ENCODE data around the gene OSBPL6. TPM values are rescaled to one million over a fixed set of nuclear protein-coding genes. Genes with fewer than 3 reads are reported as not detected.

OSBPL6 gene
- total and polyA plus RNA-seq, 2 of the 13 experiments (the other 11 are each of a cell fraction or from before 2014, with no cell fraction given) = 0.03 to 0.11 TPM

DNA sequence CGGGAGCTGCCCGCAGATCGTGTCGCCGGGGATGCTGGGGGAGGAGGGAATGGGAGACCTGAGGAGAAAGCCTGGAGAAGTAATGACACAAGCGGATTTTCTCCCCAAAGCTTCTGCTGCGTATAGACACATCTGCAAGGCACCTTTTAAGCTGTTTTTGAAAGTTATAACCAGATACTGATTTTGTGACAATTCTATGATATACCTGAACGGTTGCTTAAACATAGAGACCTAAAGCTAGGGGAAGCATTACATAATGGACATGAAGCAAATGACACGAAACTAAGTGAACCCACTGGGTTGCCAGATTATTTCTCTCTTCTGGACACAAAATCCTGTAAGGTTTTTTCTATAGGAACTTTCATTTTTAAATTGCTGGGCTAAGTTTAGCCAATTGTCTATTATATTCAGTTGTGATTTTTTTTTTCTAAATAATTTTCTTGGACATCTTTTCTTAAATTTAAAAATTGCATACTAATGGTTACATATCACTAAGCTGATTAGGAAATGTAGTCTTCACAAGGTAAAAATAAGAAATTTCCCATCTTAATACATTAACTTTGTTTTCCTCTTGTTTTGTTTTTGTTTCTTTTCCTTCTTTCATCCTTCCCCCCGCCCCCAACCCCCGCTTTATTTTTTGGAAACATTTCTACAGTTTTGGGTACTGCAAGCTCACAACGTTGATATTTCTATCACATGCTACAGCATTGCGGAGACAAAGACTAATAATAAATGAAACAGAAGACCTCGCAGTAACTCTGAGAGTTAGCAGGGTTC is 1.3 kb downstream of the OSBPL6 start (continued):
- TF ChIP-seq, protein P1, sequence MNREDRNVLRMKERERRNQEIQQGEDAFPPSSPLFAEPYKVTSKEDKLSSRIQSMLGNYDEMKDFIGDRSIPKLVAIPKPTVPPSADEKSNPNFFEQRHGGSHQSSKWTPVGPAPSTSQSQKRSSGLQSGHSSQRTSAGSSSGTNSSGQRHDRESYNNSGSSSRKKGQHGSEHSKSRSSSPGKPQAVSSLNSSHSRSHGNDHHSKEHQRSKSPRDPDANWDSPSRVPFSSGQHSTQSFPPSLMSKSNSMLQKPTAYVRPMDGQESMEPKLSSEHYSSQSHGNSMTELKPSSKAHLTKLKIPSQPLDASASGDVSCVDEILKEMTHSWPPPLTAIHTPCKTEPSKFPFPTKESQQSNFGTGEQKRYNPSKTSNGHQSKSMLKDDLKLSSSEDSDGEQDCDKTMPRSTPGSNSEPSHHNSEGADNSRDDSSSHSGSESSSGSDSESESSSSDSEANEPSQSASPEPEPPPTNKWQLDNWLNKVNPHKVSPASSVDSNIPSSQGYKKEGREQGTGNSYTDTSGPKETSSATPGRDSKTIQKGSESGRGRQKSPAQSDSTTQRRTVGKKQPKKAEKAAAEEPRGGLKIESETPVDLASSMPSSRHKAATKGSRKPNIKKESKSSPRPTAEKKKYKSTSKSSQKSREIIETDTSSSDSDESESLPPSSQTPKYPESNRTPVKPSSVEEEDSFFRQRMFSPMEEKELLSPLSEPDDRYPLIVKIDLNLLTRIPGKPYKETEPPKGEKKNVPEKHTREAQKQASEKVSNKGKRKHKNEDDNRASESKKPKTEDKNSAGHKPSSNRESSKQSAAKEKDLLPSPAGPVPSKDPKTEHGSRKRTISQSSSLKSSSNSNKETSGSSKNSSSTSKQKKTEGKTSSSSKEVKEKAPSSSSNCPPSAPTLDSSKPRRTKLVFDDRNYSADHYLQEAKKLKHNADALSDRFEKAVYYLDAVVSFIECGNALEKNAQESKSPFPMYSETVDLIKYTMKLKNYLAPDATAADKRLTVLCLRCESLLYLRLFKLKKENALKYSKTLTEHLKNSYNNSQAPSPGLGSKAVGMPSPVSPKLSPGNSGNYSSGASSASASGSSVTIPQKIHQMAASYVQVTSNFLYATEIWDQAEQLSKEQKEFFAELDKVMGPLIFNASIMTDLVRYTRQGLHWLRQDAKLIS (CRISPR knock-in tag; IDR thresholded peaks at IDR 0.05) = no peak
- TF ChIP-seq ZNF333 (CRISPR knock-in tag; IDR thresholded peaks at IDR 0.05; ENCODE audit: borderline replicate concordance) (no peak), SRSF1 (optimal IDR thresholded peaks at IDR 0.05; ENCODE audit: low read depth, low read length) (no peak), SKI (IDR thresholded peaks at IDR 0.05; ENCODE audit: partially characterized antibody) (no peak), XBP1 (CRISPR knock-in tag; IDR thresholded peaks at IDR 0.05) (no peak), MEIS1 (CRISPR knock-in tag; IDR thresholded peaks at IDR 0.05; ENCODE audit: borderline replicate concordance) (0 out of 2 replicates have a peak, but pooled peaks have one; percentile 33), SKIL (CRISPR knock-in tag; IDR thresholded peaks at IDR 0.05; ENCODE audit: borderline replicate concordance) (no peak), SP140L (CRISPR knock-in tag; IDR thresholded peaks at IDR 0.05; ENCODE audit: borderline replicate concordance) (no peak), BATF2 (CRISPR knock-in tag; IDR thresholded peaks at IDR 0.05) (no peak), ZFP37 (CRISPR knock-in tag; IDR thresholded peaks at IDR 0.05; ENCODE audit: borderline replicate concordance) (no peak), ZNF678 (CRISPR knock-in tag; IDR thresholded peaks at IDR 0.05) (no peak), TRIM24 (CRISPR knock-in tag; IDR thresholded peaks at IDR 0.05) (no peak), MTF2 (CRISPR knock-in tag; IDR thresholded peaks at IDR 0.05; ENCODE audit: borderline replicate concordance) (0 out of 2 replicates have a peak, but pooled peaks have one; percentile 45), ATM (IDR thresholded peaks at IDR 0.05; ENCODE audit: borderline replicate concordance) (no peak), ZNF570 (CRISPR knock-in tag; IDR thresholded peaks at IDR 0.05; ENCODE audit: borderline replicate concordance) (0 out of 2 replicates have a peak, but pooled peaks have one; percentile 42), PRPF4 (IDR thresholded peaks at IDR 0.05; ENCODE audit: low read depth, low read length, poor library complexity, severe bottlenecking) (no peak), ZSCAN9 (CRISPR knock-in tag; IDR thresholded peaks at IDR 0.05; ENCODE audit: borderline replicate concordance) (no peak), TSC22D2 (CRISPR knock-in tag; IDR thresholded peaks at IDR 0.05; ENCODE audit: borderline replicate concordance) (no peak), ZNF253 (CRISPR knock-in tag; IDR thresholded peaks at IDR 0.05; ENCODE audit: borderline replicate concordance) (no peak)
- TF ChIP-seq, protein P2, sequence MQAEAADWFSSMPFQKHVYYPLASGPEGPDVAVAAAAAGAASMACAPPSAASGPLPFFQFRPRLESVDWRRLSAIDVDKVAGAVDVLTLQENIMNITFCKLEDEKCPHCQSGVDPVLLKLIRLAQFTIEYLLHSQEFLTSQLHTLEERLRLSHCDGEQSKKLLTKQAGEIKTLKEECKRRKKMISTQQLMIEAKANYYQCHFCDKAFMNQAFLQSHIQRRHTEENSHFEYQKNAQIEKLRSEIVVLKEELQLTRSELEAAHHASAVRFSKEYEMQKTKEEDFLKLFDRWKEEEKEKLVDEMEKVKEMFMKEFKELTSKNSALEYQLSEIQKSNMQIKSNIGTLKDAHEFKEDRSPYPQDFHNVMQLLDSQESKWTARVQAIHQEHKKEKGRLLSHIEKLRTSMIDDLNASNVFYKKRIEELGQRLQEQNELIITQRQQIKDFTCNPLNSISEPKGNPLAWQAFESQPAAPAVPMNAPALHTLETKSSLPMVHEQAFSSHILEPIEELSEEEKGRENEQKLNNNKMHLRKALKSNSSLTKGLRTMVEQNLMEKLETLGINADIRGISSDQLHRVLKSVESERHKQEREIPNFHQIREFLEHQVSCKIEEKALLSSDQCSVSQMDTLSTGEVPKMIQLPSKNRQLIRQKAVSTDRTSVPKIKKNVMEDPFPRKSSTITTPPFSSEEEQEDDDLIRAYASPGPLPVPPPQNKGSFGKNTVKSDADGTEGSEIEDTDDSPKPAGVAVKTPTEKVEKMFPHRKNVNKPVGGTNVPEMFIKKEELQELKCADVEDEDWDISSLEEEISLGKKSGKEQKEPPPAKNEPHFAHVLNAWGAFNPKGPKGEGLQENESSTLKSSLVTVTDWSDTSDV (CRISPR knock-in tag; IDR thresholded peaks at IDR 0.05) = no peak
